GM21447 (cell line): Measurements from ENCODE around the gene PPP2R2B.

Experiments used
- ATAC-seq: cut with Tn5 transposase; IDR thresholded peaks from one replicate; pipeline ENCODE4 v1.9.1; 2021; ENCODE audit not compliant: unreplicated experiment

Gene PPP2R2B

GRCh38 chr5:146788898-146789297 is 89.7 kb downstream of the PPP2R2B start:
- no peak for ATAC-seq

GRCh38 chr5:146785065-146785464 is 93.5 kb downstream of the PPP2R2B start:
- no peak for ATAC-seq

GRCh38 chr5:146781157-146781556 is 97.4 kb downstream of the PPP2R2B start:
- no peak for ATAC-seq

- ATAC-seq: no peak
Observed at GRCh38 chr5:146779211-146779869, 99.2 kb downstream of the PPP2R2B start.

GRCh38 chr5:146778795-146779194 is 99.8 kb downstream of the PPP2R2B start:
- no peak for ATAC-seq

- ATAC-seq: no peak
Observed at GRCh38 chr5:146778261-146778660, 100.3 kb downstream of the PPP2R2B start.

- no peak for ATAC-seq
Observed at GRCh38 chr5:146772881-146773466, 105.6 kb downstream of the PPP2R2B start.

GRCh38 chr5:146770980-146771379 is 107.6 kb downstream of the PPP2R2B start:
- ATAC-seq: no peak

- ATAC-seq: no peak
Observed at GRCh38 chr5:146770546-146770945, 108.0 kb downstream of the PPP2R2B start.

GRCh38 chr5:146767534-146767933 is 111.0 kb downstream of the PPP2R2B start:
- ATAC-seq: no peak

- no peak for ATAC-seq
Observed at GRCh38 chr5:146766013-146766412, 112.5 kb downstream of the PPP2R2B start.

GRCh38 chr5:146765089-146765832 is 113.3 kb downstream of the PPP2R2B start:
- ATAC-seq: no peak

- ATAC-seq: no peak
Observed at GRCh38 chr5:146762830-146763229, 115.7 kb downstream of the PPP2R2B start.

- no peak for ATAC-seq
Observed at GRCh38 chr5:146761811-146762210, 116.7 kb downstream of the PPP2R2B start.

- ATAC-seq: no peak
Observed at GRCh38 chr5:146758938-146759337, 119.6 kb downstream of the PPP2R2B start.

GRCh38 chr5:146758076-146758475 is 120.5 kb downstream of the PPP2R2B start:
- ATAC-seq: no peak

- no peak for ATAC-seq
Observed at GRCh38 chr5:146756546-146756945, 122.0 kb downstream of the PPP2R2B start.

- no peak for ATAC-seq
Observed at GRCh38 chr5:146755793-146756192, 122.8 kb downstream of the PPP2R2B start.

- ATAC-seq: no peak
Observed at GRCh38 chr5:146754621-146755020, 123.9 kb downstream of the PPP2R2B start.

GRCh38 chr5:146753641-146754040 is 124.9 kb downstream of the PPP2R2B start:
- ATAC-seq: no peak

GRCh38 chr5:146751781-146752401 is 126.7 kb downstream of the PPP2R2B start:
- ATAC-seq: peak; percentile 100

GRCh38 chr5:146751054-146751453 is 127.5 kb downstream of the PPP2R2B start:
- ATAC-seq: no peak
